ENCODE measurements around the gene ANXA4. TPM values are rescaled to one million over a fixed set of nuclear protein-coding genes. Genes with fewer than 3 reads are reported as not detected.
A peak's percentile ranks its signal among the peaks of the same experiment; 100 is the strongest.

The ANXA4 gene
- total and polyA plus RNA-seq, 2 of the 13 experiments (the other 11 are each of a cell fraction or from before 2014, with no cell fraction given): 155 to 168 TPM

DNA sequence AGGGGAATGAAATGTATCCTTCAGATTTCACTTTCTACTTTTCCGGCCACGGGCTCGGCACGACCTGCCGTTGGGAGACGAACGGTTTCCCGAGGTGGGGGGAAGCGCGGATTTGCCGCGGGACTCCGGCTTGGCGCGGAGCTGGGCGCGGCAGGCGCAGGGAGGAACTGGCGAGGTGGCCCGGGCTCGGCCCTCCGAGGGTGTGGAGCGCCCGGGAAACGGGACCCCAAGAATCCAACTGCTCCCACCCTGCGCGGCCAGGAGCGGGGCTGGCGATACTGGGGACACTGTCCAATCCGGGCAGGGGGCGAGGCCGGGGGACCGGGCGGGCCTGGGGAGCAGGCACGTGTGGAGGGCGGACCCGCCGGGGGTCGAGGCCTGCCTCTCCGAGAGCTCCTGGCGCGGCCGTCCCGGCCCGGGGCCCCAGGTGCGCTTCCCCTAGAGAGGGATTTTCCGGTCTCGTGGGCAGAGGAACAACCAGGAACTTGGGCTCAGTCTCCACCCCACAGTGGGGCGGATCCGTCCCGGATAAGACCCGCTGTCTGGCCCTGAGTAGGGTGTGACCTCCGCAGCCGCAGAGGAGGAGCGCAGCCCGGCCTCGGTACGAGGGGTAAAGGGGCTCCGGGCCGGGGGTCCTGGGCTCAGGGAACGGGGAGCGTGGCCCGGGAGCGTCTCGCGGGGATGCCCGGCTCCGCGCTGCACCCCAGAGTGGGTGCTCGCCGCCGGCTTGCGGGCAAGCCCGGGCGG lies at the start of gene ANXA4 (continued):
- TF ChIP-seq KIAA2018 (CRISPR knock-in tag; IDR thresholded peaks at IDR 0.05; ENCODE audit: borderline replicate concordance): no peak
- TF ChIP-seq DRAP1 (CRISPR knock-in tag; IDR thresholded peaks at IDR 0.05): peak; percentile 90
- TF ChIP-seq HMGXB3 (CRISPR knock-in tag; IDR thresholded peaks at IDR 0.05; ENCODE audit: borderline replicate concordance): peak; percentile 18; the same call in 1 of the 2 replicates
- peak; percentile 57 for TF ChIP-seq RERE (CRISPR knock-in tag; IDR thresholded peaks at IDR 0.05; ENCODE audit: low read depth)
- peak; percentile 87; the same call in 1 of the 2 replicates for TF ChIP-seq ARHGAP35 (CRISPR knock-in tag; IDR thresholded peaks at IDR 0.05; ENCODE audit: borderline replicate concordance)
- TF ChIP-seq ARNTL (CRISPR knock-in tag; IDR thresholded peaks at IDR 0.05): peak; percentile 97
- peak; percentile 28; the same call in 1 of the 2 replicates for TF ChIP-seq ZNF792 (CRISPR knock-in tag; IDR thresholded peaks at IDR 0.05)
- TF ChIP-seq EZH2 (conservative IDR thresholded peaks at IDR 0.05; ENCODE audit: low read depth, low read length): no peak

Data from HepG2 (cell line).